GM19351 (cell line): Measurements from ENCODE around the gene NLGN4X.

Experiments
- ATAC-seq: cut with Tn5 transposase; IDR thresholded peaks from one replicate; pipeline ENCODE4 v1.9.1; 2021; ENCODE audit warnings: mild to moderate bottlenecking, moderate library complexity; ENCODE audit not compliant: unreplicated experiment

Gene NLGN4X

DNA sequence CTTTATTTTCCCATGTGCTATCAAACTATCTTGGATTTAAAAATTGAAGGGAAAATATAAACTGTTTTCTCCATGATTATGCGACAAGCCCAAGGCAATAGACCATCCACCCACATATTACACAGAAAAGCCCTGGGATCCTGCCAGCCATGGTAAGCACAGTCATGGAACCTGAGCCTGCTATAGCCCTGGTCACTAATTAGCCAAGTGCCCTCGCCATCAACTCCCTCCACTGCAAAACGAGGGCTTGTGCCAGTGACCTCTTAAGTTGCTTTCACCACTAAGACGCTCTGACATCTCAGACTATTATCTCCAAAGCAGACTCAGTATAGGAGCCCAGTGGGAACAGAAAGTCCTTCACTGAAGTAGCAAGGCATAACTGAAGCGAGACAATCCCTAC, 69.2 kb downstream of the NLGN4X start:
- no peak for ATAC-seq

DNA sequence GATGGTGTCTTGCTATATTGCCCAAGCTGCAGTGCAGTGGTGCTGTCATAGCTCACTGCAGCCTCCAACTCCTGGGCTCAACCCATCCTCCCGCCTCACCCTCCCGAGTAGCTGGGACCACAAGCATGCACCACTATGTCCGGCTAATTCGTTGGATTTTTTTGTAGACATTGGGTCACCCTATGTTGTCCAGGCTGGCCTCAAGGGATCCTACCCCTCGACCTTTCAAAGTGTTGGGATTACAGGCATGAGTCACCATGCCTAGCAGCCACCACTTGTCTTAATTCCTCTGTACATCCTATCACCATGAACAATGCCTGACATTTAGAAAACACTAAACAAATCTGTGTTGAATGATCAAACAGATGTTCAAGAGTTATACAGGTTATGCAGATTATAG, 76.7 kb downstream of the NLGN4X start:
- no peak for ATAC-seq

DNA sequence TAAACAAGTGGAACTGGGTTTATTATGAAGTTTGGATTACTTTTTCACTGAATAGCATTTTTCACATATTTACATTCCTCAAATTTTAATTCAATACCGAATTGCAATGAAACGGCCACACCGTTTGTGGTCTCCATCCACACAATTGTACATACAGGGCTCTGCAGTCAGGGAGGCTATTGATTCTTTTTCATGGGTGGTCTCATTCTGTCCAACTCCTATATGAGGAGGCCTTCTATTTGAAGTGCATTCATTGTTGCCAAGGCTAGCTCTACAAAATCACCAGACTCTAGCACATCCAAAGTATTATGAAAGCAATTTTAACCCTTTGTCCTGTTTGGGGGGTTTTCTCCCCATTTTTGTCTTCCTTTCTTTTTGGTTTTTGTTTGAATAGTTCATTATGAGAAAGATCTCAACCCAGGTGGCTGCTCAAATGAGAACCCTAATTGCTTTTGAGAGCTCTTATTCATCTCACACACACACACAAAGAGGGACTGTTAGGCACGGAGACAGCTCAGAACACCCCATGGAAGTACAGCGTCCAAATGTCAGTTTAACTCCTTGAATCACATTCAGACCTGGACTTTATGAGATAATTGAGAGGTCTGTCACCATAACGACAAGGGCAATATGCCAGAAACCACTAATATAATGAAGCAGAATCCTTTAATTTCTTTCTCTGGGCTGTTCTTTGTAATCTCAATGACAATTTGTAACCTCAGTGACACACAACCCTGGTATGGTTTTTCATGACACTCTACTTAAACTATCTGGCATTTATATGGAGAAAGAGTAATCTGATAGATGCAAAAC, 79.4 kb downstream of the NLGN4X start:
- no peak for ATAC-seq

GRCh38 chrX:6134255-6134654, 94.4 kb downstream of the NLGN4X start:
- no peak for ATAC-seq

DNA sequence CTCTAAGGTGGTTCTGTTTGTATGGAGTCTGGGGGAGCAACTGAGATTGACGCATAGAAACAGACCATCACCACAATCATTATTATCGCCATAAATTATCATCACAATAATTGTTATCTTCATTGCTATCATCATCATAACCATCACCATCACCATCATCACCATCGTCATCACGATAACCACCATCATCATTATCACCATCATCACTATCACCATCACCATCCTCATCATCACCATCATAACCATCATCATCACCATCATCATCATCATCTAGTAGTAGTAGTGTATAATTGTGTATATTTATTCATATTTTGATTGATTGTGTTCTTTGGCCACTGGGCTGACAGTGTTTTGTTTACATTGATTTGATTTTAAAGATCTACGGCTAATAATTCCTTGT, 95.7 kb downstream of the NLGN4X start:
- no peak for ATAC-seq

DNA sequence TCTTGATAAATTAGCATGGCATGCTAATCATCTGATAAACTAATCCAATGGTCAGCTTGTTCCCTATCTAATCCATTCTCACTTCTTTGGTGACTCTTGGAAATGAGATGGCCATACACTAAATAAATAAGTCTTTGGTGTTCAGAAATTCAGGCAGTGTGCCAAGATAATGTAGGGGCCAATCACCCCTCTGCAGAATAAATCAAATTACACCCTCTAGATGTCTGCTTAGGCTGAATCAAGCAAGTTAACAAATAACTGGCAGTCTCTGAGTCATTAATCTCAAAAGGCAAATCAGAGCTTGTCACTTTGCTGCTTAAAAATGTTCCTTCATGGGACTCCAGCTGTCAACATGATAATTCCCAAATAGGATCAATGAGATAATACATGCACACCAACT, 97.4 kb downstream of the NLGN4X start:
- no peak for ATAC-seq

- peak; percentile 46 for ATAC-seq
These were observed 99.5 kb downstream of the NLGN4X start for GRCh38 chrX:6129195-6129594.

- ATAC-seq = no peak
These were observed 108.3 kb downstream of the NLGN4X start for GRCh38 chrX:6120329-6120728.

DNA sequence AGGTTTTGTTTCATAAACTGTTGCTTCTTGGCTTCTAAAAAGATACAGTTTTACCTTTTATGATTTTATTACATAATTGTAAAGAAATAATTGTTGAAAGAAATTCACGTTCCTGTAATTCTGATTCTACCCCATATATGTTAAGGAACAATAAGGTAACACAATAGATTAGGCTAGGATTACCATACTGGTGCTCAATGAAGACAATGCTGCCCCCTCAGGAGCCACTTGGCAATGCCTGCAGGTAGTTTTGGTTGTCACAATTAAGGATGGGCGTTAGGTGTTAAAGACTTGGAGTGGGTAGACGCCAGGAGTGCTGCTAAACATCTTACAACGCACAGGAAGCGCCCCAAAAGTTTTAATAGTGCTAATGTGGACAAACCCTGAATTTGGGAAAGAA, 133.2 kb downstream of the NLGN4X start:
- ATAC-seq = peak; percentile 59

DNA sequence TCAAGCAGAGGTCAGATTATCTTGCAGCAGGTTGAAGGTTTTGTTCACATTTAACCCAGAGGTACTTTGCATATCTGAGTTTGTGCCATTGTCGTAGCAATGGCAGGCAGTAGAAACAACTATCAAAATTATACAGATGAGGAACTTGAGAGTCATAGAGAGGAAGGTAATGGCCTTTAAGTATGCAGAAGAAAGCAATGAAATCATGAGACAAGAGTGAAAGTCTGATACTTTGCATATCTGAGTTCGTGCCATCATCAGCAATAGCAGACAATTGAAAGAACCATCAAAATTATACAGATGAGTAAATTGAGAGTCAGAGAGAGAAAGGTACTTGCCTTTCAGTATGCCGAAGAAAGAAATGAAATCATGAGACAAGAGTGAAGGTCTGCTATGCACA, 154.1 kb downstream of the NLGN4X start:
- no peak for ATAC-seq

DNA sequence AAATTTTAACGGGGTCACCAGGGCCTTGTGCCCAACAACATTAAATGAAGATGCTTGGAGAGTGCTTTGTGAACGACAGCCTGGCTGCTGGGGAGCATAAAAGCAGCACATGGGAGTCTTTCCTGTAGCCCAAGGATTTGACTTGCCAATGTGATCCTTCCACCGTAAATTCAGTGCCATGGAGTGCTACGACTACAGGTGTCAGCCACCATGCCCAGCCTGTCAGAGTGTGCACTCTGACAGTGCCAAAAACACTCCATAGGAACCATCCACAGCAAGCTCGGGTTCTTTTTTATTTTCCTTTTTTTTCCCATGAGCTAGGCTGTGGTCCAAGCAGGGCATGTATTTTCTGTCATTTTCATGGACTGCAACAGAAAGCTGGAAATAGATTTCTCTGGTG, 156.9 kb downstream of the NLGN4X start:
- no peak for ATAC-seq

GRCh38 chrX:6067600-6067999, 161.1 kb downstream of the NLGN4X start:
- ATAC-seq = no peak

GRCh38 chrX:6053141-6053540, 175.5 kb downstream of the NLGN4X start:
- no peak for ATAC-seq

- no peak for ATAC-seq
These were observed 176.4 kb downstream of the NLGN4X start for GRCh38 chrX:6052111-6052745.

- no peak for ATAC-seq
These were observed 179.5 kb downstream of the NLGN4X start for GRCh38 chrX:6049132-6049531.

DNA sequence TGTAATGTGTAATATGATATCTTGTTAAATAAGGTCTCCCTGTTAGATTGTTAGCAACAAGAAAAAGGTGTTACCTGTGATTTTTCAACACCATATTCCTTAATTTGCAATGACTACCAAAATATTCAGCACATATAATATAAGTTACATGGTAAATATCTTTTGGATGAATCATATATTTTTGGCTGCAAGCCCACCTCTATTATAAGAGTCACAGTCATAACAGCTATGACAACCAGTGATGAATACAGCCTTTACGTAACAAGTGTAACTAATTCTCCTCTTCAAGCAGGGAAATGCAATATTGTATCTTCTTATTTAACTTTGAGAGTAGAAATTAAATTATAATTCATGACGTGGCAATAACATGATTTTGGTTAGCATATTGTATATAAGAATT, 187.0 kb downstream of the NLGN4X start:
- no peak for ATAC-seq

DNA sequence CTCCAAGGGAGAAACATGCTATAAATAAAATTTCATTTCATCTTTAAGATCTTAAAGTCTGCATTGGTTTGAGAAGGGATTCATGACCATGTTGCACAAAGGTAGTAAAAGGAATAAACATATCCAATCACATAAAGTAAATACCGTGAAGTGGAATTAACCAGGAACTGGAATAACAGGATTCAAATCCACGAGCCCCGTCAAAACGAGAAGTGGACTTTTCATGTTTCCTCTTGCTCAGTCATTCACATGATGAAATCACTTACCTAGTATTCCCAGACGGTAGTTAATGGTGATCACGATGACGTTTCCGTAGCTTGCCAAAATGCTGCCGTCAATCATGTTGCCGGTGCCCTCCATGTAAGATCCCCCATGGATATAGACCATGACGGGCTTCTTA, 199.7 kb downstream of the NLGN4X start:
- no peak for ATAC-seq

DNA sequence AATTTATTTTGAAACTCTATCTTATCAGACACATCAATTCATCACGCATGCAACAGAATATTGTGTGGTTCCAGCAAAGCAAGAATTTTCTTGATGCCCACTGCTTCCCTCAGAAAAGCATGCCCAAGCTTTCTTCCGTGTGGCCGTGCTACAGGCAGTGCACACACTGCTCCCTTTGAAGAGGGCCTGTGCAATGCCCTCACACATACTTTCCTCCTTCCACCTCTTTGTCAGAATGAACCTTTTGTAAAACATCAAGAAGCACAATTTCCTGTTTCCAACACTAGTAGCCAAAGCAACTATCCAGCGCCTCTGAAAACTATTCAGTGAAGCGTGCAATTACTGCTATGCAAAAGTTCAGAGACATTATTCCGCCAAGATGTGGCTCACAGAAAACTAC, 201.7 kb downstream of the NLGN4X start:
- no peak for ATAC-seq

DNA sequence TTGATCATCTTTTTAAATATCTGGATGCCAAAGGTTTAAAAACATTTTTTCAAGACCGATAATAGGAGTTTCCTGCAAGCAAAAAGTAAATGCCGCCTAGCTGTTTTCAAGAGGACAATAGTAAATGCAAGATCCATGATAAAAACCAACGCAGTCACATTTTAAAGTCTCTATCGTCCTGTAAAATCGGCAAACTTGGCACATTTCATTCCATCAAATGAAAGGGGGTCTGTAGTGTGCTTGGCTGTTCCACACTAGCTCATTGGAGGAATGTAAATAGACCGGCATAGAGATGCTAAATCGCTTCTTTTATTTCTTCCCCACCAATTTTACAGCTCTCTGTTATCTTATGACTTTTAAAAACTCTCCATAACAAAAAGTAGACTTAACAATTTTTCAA, 202.2 kb downstream of the NLGN4X start:
- no peak for ATAC-seq

- no peak for ATAC-seq
These were observed 204.5 kb downstream of the NLGN4X start for GRCh38 chrX:6024204-6024603.

GRCh38 chrX:6021316-6022091, 207.2 kb downstream of the NLGN4X start:
- peak; percentile 90 for ATAC-seq

- ATAC-seq = no peak
These were observed 209.6 kb downstream of the NLGN4X start for GRCh38 chrX:6019076-6019475.
